Measurements from ENCODE around the gene DMKN.

Gene DMKN

DNA sequence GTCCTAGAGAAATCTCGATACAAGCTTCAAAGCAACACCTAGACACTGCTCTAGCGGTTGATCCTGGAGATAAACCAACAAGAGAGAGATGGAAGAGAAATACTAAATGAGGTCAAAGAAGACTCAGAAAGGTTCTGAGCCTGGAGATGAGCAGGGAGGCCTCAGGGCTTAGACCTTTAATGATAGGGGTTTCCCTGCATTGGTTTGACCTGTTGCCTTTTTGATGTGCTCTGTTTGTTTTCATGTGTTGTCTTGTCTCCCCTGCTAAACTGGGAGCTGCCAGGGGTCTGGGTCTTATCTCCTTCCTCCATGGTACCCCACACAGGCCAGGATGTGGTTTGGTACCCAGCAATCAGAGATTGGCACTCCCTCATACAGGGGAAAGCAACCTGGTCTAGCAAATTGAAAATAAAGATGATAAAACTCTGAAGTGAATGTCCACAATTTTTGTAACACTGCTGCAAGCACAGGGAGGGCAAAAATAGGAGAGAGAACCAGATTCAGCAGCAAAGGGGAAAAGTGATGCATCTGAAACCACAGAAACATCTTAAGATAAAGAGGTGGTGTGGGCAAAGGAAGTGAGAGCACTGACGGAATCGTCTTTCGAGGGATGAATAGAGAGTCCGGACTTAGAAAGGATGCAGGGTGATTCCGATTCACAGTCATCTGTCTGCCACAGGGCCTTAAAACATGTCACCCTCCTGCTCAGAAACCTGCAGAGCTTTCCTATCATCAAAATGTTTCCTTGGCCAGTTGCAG lies 61.9 kb downstream of the DMKN start:
- in situ Hi-C loops (cut with MboI; ENCODE audit: low sequenced_read_pairs, unreplicated experiment) = no loop called here
- peak; percentile 78 for DNase-seq (ENCODE audit: low spot score)
- TF ChIP-seq, protein P1, sequence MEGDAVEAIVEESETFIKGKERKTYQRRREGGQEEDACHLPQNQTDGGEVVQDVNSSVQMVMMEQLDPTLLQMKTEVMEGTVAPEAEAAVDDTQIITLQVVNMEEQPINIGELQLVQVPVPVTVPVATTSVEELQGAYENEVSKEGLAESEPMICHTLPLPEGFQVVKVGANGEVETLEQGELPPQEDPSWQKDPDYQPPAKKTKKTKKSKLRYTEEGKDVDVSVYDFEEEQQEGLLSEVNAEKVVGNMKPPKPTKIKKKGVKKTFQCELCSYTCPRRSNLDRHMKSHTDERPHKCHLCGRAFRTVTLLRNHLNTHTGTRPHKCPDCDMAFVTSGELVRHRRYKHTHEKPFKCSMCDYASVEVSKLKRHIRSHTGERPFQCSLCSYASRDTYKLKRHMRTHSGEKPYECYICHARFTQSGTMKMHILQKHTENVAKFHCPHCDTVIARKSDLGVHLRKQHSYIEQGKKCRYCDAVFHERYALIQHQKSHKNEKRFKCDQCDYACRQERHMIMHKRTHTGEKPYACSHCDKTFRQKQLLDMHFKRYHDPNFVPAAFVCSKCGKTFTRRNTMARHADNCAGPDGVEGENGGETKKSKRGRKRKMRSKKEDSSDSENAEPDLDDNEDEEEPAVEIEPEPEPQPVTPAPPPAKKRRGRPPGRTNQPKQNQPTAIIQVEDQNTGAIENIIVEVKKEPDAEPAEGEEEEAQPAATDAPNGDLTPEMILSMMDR (IDR thresholded peaks at IDR 0.05; ENCODE audit: borderline replicate concordance, control extremely low read depth, extremely low read depth, insufficient read depth, missing control alignments) = no peak

DNA sequence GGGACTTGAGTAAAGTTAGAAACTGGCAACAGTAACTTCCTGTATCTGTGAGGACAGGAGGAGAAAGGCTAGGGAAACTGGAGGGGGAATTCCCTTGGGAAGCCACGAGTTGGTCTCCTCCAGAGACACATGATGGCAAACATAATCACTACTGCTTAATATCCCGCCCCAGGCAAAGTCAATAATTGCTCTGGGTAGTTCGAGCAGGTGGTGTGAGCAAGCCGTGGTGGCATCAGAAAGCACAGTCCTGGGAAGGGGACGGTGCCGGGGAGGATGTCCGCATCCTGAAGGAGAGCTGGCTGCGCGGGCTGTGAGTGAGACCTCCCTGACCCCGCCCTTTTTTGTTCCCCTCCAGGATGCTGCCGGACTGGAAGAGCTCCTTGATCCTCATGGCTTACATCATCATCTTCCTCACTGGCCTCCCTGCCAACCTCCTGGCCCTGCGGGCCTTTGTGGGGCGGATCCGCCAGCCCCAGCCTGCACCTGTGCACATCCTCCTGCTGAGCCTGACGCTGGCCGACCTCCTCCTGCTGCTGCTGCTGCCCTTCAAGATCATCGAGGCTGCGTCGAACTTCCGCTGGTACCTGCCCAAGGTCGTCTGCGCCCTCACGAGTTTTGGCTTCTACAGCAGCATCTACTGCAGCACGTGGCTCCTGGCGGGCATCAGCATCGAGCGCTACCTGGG lies 63.9 kb downstream of the DMKN start:
- TF ChIP-seq, protein P1 (IDR thresholded peaks at IDR 0.05; ENCODE audit: borderline replicate concordance, control extremely low read depth, extremely low read depth, insufficient read depth, missing control alignments) = no peak
- in situ Hi-C loops (cut with MboI; ENCODE audit: low sequenced_read_pairs, unreplicated experiment) = no loop called here
- DNase-seq (ENCODE audit: low spot score) = no peak

DNA sequence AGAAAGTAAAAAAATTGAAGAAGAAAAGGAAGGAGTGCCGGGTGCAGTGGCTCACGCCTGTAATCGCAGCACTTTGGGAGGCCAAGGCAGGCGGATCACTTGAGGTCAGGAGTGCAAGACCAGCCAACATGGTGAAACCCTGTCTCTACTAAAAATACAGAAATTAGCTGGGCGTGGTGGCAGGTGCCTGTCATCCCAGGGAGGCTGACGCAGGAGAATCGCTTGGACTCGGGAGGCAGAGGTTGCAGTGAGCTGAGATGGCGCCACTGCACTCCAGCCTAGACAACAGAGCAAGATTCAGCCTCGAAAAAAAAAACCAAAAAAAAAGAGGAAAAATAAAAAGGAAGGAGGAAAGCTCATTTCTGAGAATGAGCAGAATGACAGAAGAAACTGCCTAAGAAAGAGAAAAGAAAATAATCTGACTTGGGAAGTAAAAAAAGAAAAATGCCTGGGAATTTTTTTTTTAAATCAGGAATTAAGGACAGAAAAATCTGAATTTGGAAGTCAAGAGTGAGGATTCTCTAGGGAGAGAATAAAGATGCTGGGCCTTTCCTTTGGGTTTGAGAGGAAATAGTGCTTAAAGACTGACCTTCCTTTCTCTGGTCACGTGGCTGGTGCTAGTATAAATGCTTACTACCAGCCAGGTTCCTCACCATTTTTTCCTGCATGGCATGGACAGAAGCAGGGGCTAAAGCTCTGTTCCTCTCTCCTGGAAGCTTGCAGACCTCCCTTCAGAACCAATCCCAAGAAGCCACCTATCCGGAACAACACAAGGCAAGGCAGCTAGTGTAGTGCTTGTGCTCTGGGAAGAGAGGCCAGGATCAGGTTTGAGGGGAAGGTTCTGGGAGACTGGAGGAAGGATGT lies 65.6 kb downstream of the DMKN start, which contains the start of gene FFAR2:
Gene FFAR2, plus strand, starts transcription at position 652 of the 864 bp plus-strand sequence. CDS start 1,458 bp downstream, outside the sequence.
- no peak for DNase-seq (ENCODE audit: low spot score)
- in situ Hi-C loops (cut with MboI; ENCODE audit: low sequenced_read_pairs, unreplicated experiment) = no loop called here
- TF ChIP-seq, protein P1 (IDR thresholded peaks at IDR 0.05; ENCODE audit: borderline replicate concordance, control extremely low read depth, extremely low read depth, insufficient read depth, missing control alignments) = no peak

Measured in GM13976 (cell line).